ENCODE measurements around the gene ZNF319.

Gene ZNF319

DNA sequence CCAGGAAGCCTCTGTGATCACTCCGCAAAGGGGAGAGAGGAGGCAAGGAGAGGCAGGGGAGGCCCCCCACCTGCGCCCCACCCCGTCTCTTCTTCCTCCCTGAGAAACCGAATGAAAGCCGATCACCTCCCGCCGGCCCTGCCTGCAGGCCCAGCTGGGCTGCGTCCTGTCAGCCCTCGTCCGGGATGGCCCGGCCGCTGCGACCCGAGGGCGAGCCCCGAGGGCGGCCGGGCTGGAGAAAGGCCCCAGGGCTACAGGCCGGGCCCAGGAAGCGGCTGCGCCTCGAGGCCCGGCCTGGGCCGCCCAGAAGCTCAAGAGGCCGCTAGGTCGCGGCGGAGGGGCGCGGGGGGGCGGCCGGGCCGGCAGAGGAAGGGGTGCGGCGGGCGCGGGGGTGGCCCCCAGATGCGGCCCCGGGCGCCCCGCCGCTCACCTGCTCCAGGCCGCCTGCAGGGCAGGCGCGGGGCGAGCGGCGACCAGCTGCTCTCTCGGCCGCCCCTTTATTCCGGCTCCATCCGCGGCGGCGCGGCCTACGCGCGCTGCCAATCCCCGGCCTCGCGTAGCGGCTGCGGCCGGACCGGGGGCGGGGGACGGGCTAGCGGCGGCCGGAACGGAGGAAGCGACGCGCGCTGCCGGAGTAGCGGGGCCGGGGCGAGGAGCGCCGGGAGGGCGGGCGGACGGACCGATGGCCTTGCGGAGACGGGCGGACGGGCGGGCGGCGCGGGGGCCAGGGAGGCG, at the start of gene ZNF319:
ZNF319 (minus strand) TSS at position 702 of the 735 bp plus-strand sequence. CDS start 2,407 bp downstream, outside the sequence.
- peak; percentile 35 for DNase-seq

- DNase-seq: no peak
Observed at GRCh38 chr16:58049232-58050185, 49.0 kb upstream of the ZNF319 start.

- DNase-seq: no peak
Observed at GRCh38 chr16:58048494-58049231, 48.2 kb upstream of the ZNF319 start.

DNA sequence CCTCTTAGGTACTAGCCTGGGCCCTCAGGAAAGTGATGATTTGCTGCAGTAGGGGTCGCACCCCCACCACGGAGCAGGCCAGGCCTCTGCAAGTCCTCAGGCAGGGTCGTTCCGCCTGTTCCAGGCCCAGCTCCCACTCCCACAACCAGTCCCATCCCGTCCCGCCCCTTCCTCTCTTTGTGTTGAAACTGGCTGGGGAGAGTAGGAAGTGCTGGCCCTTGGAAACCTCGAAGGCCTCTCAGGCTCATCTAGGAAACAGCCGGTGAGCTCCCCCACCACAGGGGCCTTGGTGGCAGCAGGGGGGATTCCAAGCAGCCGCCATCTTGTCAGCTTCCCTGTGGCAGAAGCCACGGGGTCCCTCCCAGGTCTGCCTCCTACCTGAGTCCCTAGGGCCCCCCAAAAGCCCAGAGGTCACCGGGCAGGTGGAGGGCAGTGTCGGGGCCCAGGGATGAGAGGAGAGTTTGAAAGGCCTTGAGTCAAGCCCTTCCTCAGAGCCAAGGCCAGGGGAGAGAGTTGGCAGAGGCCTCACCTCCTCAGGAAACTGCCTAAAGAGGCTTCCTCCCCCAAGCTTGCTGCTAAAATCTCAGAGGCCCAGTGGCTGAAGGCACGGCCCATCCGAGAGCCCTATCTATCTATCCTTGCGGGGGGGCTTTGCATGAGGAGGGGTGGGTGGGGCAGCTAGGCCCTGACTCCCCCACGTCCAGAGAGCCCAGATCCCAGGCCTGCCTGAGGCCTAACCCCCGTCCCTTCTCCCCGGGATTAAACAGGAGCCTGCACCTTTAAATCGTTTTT, 47.3 kb upstream of the ZNF319 start:
- DNase-seq: no peak

DNA sequence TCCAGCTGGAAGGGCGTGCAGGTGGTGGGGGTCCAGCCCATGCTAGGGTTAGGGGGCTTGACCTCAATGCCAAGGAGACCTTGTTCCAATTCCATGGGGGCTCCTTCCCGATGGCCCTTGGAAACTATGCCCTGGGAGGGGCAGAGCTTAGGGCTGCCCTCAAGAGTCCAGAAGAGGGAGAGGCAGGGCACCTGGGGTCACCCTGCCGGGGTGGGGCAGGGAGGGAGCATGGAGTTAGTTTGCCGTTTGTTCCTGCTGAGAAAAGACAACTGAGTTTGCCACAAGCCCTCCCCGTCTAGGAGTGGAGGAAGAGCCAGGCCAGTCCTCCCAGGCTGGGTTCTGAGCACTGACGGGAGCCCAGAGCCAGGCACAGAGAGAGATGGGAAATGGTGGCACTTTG, 46.5 kb upstream of the ZNF319 start:
- no peak for DNase-seq

- no peak for DNase-seq
Observed at GRCh38 chr16:58046054-58046881, 45.8 kb upstream of the ZNF319 start.

DNA sequence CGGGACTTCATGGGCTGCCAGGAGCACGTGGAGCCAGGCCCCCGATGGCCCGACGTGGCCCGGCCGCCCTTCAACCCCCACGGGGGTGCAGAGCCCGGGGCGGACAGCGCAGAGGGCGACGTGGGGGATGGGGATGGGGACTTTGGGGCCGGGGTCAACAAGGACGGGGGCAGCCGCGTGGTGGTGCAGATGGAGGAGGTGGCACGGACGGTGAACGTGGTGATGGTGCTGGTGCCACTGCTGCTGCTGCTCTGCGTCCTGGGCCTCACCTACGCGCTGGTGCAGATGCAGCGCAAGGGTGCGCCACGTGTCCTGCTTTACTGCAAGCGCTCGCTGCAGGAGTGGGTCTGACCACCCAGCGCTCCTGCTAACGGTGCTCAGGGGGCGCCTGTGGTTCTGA, 44.6 kb upstream of the ZNF319 start:
- no peak for DNase-seq

GRCh38 chr16:58044266-58045019, 44.0 kb upstream of the ZNF319 start:
- DNase-seq: no peak

DNA sequence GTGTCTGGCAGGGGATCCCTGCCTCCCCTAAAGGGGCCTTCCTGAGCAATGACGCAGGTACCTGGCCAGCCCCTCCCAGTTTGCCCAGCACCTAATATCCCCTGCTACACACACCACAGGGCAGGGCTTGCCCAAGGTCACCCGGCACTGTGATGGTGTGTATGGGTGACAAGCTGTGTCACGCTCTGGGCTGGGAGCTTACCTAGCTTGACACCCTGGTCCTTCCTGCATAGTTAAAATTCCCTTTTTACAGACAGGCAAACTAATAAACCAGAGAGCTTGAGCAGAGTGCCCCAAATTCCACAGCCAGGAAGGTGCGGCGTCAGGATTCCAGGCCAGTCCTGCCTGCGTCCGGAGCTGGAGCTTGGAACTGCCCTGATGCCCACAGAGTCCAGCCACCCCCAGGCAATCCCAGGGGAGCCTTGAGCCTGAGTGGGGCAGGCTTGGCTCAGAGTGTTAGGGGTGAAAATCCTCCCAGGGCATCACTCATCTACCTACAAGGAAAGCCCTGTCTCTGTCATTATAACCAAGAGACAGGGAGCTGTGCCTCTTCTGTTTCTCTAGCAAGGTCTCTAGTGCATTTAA, 43.2 kb upstream of the ZNF319 start:
- DNase-seq: no peak

DNA sequence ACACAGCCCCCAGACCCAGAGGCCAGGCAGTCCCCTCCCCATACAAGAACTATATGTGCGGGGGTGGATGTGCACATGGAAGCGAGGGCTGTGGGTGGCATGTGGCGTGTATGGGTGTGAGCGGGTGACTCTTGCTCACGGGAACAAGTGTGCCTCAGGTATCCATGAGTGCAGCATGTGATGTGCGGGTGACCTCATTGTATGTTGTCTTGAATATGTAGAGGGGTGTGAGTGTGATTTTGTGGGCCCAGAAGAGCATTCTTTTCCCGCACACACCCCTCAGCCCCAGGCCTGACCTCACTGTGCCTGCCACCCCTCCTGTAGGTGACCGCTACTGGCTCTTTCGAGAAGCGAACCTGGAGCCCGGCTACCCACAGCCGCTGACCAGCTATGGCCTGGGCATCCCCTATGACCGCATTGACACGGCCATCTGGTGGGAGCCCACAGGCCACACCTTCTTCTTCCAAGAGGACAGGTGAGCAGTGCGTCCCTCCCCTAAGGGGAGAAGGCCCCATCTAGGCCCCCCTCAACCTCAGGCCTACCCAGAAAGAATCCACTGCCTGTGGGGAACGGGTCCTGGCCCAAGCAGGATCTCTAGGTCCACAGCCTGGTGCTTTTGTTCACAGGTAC, 42.5 kb upstream of the ZNF319 start:
- DNase-seq: no peak

DNA sequence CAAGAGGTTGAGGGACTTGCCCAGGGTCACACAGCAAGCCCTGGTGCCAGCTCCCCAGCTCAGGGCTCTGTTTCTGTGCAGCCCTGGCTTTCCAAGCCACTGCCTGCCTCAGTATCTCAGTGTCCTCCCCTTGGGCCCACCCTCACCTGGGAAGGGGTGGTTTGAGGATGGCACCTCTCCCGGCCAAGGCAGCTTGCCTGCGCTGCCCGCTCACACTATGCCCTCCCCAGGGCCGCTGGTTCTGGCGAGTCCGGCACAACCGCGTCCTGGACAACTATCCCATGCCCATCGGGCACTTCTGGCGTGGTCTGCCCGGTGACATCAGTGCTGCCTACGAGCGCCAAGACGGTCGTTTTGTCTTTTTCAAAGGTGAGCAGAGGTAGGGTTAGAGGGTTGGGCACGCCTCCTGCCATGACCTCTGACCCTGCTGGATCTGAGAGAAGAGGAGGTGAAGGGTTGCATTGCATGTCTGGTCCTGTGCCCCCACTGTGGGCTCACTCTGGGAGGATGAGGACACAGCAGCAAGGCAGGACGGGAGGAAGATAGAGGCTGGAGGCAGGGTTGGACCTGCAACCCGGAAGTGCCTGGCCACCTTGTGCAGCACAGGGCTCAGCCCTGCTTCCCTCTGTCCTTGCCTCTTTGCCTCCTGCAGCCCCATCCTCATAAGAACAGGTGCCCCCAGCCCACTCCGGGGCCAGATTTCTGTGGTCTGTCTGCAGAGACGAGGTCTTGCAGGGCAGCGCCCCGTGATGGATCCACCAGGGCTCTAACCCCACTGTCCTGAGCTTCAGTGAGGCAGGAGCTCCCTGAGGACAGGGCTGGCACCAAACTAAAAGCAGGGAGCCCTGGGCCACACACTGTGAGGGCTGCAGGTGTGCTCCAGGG, 41.8 kb upstream of the ZNF319 start:
- no peak for DNase-seq

DNA sequence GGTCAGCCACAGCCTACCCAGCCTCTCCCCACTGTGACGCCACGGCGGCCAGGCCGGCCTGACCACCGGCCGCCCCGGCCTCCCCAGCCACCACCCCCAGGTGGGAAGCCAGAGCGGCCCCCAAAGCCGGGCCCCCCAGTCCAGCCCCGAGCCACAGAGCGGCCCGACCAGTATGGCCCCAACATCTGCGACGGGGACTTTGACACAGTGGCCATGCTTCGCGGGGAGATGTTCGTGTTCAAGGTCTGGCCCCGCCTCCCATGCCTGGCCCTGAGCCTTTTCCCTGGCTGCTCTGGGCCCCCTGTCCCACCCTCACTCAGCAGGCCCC, 41.1 kb upstream of the ZNF319 start:
- DNase-seq: no peak

- no peak for DNase-seq
Observed at GRCh38 chr16:58040945-58041627, 40.6 kb upstream of the ZNF319 start.

DNA sequence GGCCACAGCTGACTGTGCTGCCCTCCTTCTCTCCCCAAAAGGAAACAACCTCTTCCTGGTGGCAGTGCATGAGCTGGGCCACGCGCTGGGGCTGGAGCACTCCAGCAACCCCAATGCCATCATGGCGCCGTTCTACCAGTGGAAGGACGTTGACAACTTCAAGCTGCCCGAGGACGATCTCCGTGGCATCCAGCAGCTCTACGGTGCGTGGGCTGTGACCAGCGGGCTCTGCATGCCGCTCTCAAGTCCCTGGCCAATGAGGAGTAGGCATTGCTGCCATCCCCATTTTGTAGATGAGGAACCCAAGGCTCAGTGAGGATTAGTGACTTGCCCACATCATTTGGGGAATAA, 40.0 kb upstream of the ZNF319 start:
- no peak for DNase-seq

GRCh38 chr16:58039829-58040495, 39.5 kb upstream of the ZNF319 start:
- DNase-seq: no peak

DNA sequence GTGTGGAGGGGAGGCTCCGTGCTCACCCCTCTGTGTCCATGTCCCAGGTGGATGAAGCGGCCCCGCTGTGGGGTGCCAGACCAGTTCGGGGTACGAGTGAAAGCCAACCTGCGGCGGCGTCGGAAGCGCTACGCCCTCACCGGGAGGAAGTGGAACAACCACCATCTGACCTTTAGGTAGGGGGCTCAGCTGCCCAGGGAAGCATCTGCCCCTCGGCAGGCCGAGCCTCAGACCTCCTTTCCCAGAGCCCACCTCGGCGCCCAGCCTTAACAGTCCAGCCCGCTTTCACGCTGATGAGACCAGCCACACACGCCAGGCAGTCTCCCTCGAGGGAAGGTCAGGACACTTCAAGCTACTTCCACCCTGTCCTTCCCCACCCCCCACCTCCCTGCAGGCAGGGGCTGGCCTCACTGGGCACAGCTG, 37.8 kb upstream of the ZNF319 start:
- DNase-seq: no peak

- no peak for DNase-seq
Observed at GRCh38 chr16:58037365-58038057, 37.0 kb upstream of the ZNF319 start.

All from CD4-positive, alpha-beta T cell treated with Interleukin-17A for 4 hours (primary cell).